H9 (cell line): Measurements from ENCODE around the gene PCSK2. TPM values are rescaled to one million over a fixed set of nuclear protein-coding genes. Genes with fewer than 3 reads are reported as not detected.

Experiments
- DNase-seq: peaks from one replicate; pipeline ENCODE4 v3.0.0-alpha.2; 2017
- H2AFZ ChIP-seq: one replicate; pipeline ENCODE4 v1.6.1; 2013; ENCODE audit warnings: mild to moderate bottlenecking, low read length, control low read depth, moderate library complexity
- H2AK5ac ChIP-seq: 2 replicates; pipeline ENCODE4 v1.6.1; 2013; ENCODE audit warnings: low read length, control low read depth, mixed read lengths; ENCODE audit not compliant: insufficient read length
- H2BK120ac ChIP-seq: one replicate; pipeline ENCODE4 v1.6.1; 2013; ENCODE audit warnings: low read depth, mild to moderate bottlenecking, low read length, control low read depth, inconsistent platforms; ENCODE audit not compliant: poor library complexity, severe bottlenecking
- H2BK12ac ChIP-seq: 2 replicates; pipeline ENCODE4 v1.6.1; 2013; ENCODE audit warnings: low read length, control low read depth, mixed read lengths, low read depth; ENCODE audit not compliant: insufficient read length
- H2BK15ac ChIP-seq: 2 replicates; pipeline ENCODE4 v1.6.1; 2013; ENCODE audit warnings: low read depth, low read length, control low read depth
- H2BK20ac ChIP-seq: one replicate; pipeline ENCODE4 v1.6.1; 2013; ENCODE audit warnings: low read depth, mild to moderate bottlenecking, low read length, control low read depth, inconsistent platforms; ENCODE audit not compliant: poor library complexity, severe bottlenecking
- H2BK5ac ChIP-seq: 2 replicates; pipeline ENCODE4 v1.6.1; 2013; ENCODE audit warnings: low read length, control low read depth, mixed read lengths; ENCODE audit not compliant: insufficient read length
- H3K14ac ChIP-seq: 2 replicates; pipeline ENCODE4 v1.6.1; 2013; ENCODE audit warnings: low read length, control low read depth; ENCODE audit not compliant: insufficient read depth
- H3K18ac ChIP-seq: 2 replicates; pipeline ENCODE4 v1.6.1; 2013; ENCODE audit warnings: low read depth, mild to moderate bottlenecking, mixed read lengths, low read length, control low read depth; ENCODE audit not compliant: insufficient read length
- H3K23ac ChIP-seq: 2 replicates; pipeline ENCODE4 v1.6.1; 2013; ENCODE audit warnings: low read length, control low read depth, mixed read lengths, low read depth; ENCODE audit not compliant: insufficient read length
- H3K23me2 ChIP-seq: 2 replicates; pipeline ENCODE4 v1.6.1; 2013; ENCODE audit warnings: low read depth, mild to moderate bottlenecking, mixed read lengths, low read length, control low read depth; ENCODE audit not compliant: insufficient read length, poor library complexity, severe bottlenecking
- H3K27ac ChIP-seq: 2 replicates; pipeline ENCODE4 v1.5.1; 2013; ENCODE audit warnings: low read length, control low read depth, mixed read lengths, low read depth; ENCODE audit not compliant: insufficient read length
- H3K27me3 ChIP-seq: 2 replicates; pipeline ENCODE4 v1.6.1; 2013; ENCODE audit warnings: low read length, control low read depth, inconsistent platforms; ENCODE audit not compliant: insufficient read depth
- H3K4ac ChIP-seq: 2 replicates; pipeline ENCODE4 v1.6.1; 2013; ENCODE audit warnings: low read depth, mild to moderate bottlenecking, control low read depth, inconsistent platforms, low read length, moderate library complexity
- H3K4me1 ChIP-seq: 2 replicates; pipeline ENCODE4 v1.6.1; 2013; ENCODE audit warnings: low read length, control low read depth, inconsistent platforms; ENCODE audit not compliant: insufficient read depth
- H3K4me2 ChIP-seq: 2 replicates; pipeline ENCODE4 v1.6.1; 2013; ENCODE audit warnings: low read length, control low read depth, mixed read lengths; ENCODE audit not compliant: insufficient read length, insufficient read depth
- H3K56ac ChIP-seq: 2 replicates; pipeline ENCODE4 v1.6.1; 2013; ENCODE audit warnings: low read depth, mild to moderate bottlenecking, mixed read lengths, low read length, control low read depth; ENCODE audit not compliant: insufficient read length
- H3K79me1 ChIP-seq: 2 replicates; pipeline ENCODE4 v1.6.1; 2013; ENCODE audit warnings: low read depth, mild to moderate bottlenecking, moderate library complexity, low read length, control low read depth, inconsistent platforms; ENCODE audit not compliant: insufficient read depth, poor library complexity, severe bottlenecking
- H3K79me2 ChIP-seq: 2 replicates; pipeline ENCODE4 v1.6.1; 2013; ENCODE audit warnings: low read length, control low read depth, inconsistent platforms; ENCODE audit not compliant: insufficient read depth
- H3K9ac ChIP-seq: 2 replicates; pipeline ENCODE4 v1.6.1; 2013; ENCODE audit warnings: low read length, control low read depth, mixed read lengths; ENCODE audit not compliant: insufficient read length; ENCODE audit errors: extremely low read depth
- H3K9me3 ChIP-seq: one replicate; pipeline ENCODE4 v1.6.1; 2013; ENCODE audit warnings: low read depth, low read length, inconsistent platforms; ENCODE audit not compliant: control insufficient read depth
- H3T11ph ChIP-seq: one replicate; pipeline ENCODE4 v1.6.1; 2013; ENCODE audit warnings: mild to moderate bottlenecking, low read length, control low read depth, inconsistent platforms
- H4K20me1 ChIP-seq: one replicate; pipeline ENCODE4 v1.6.1; 2013; ENCODE audit not compliant: control insufficient read depth, insufficient read length, insufficient read depth
- H4K5ac ChIP-seq: 2 replicates; pipeline ENCODE4 v1.6.1; 2013; ENCODE audit warnings: low read depth, mild to moderate bottlenecking, mixed read lengths, low read length, control low read depth; ENCODE audit not compliant: insufficient read length
- H4K8ac ChIP-seq: replicated peaks from 2 replicates; pipeline ENCODE4 v1.6.1; 2013; ENCODE audit warnings: low read length, control low read depth, mixed read lengths, low read depth; ENCODE audit not compliant: insufficient read length
- H4K91ac ChIP-seq: 2 replicates; pipeline ENCODE4 v1.6.1; 2013; ENCODE audit warnings: low read depth, mild to moderate bottlenecking, moderate library complexity, mixed read lengths, low read length, control low read depth; ENCODE audit not compliant: insufficient read length
- H3K27ac Mint-ChIP-seq, 3 experiments: 2 replicates in 2 of 3; 3 replicates in 1 of 3; pipeline ENCODE4 v1.8.0; 2020 to 2021; ENCODE audit warnings: mixed read lengths in 3 of 3, mild to moderate bottlenecking in 1 of 3, moderate library complexity in 1 of 3
- H3K27me3 Mint-ChIP-seq: 2 replicates; pipeline ENCODE4 v1.8.0; 2021; ENCODE audit warnings: low read depth, mild to moderate bottlenecking, moderate library complexity, mixed read lengths
- H3K36me3 Mint-ChIP-seq, 3 experiments: 2 replicates in 2 of 3; 3 replicates in 1 of 3; pipeline ENCODE4 v1.8.0; 2020 to 2021; ENCODE audit warnings: low read depth in 3 of 3, mixed read lengths in 3 of 3; ENCODE audit not compliant: insufficient read depth in 1 of 3
- H3K4me1 Mint-ChIP-seq, 2 experiments: 2 replicates each; pipeline ENCODE4 v1.8.0; 2020; ENCODE audit warnings: mixed read lengths in 2 of 2
- H3K4me3 Mint-ChIP-seq, 2 experiments: 2 replicates in 1 of 2; 3 replicates in 1 of 2; pipeline ENCODE4 v1.8.0; 2020 to 2021; ENCODE audit warnings: mild to moderate bottlenecking in 2 of 2, mixed read lengths in 2 of 2, moderate library complexity in 1 of 2
- H3K9me3 Mint-ChIP-seq, 2 experiments: 2 replicates in 1 of 2; 3 replicates in 1 of 2; pipeline ENCODE4 v1.8.0; 2020; ENCODE audit warnings: mild to moderate bottlenecking in 2 of 2, mixed read lengths in 2 of 2, moderate library complexity in 1 of 2
- CTCF ChIP-seq: fragments of 200-600 bp; sonication (generic); conservative IDR thresholded peaks from 3 replicates; pipeline ENCODE4 v1.8.0; 2021; ENCODE audit warnings: antibody characterized with exemption, mild to moderate bottlenecking
- total RNA-seq: library from RNA; stranded (reverse); gene quantifications from 2 replicates; pipeline ENCODE4 v1.2.1, GENCODE V29; 2021

PCSK2 gene
- total RNA-seq, 1 experiment from 2014 or later, result 2.8 TPM

GRCh38 chr20:17529586-17529985 lies 302.7 kb downstream of the PCSK2 start:
- Histone ChIP-seq H3K9ac (no peak overlapping the region), H3K4me2 (no peak overlapping the region), H3K9me3 (no peaks in the 10 kb centered on the region), H2BK5ac (no peak overlapping the region), H3K4ac (no peak overlapping the region), H2BK20ac (no peak overlapping the region), H3K56ac (no peak overlapping the region), H3K18ac (no peak overlapping the region), H3K14ac (no peak overlapping the region), H4K8ac (no peak overlapping the region), H2BK15ac (no peak overlapping the region), H3T11ph (no peak overlapping the region), H3K79me1 (no peaks in the 10 kb centered on the region), H4K20me1 (no peaks in the 10 kb centered on the region), H3K27me3 (no peaks in the 10 kb centered on the region), H3K23ac (no peak overlapping the region), H2AFZ (no peak overlapping the region), H3K23me2 (no peaks in the 10 kb centered on the region), H3K4me1 (peaks cover 5% of the 10 kb centered on the region; the same call in 1 of the 2 replicates), H2BK120ac (no peak overlapping the region), H3K79me2 (no peaks in the 10 kb centered on the region), H4K91ac (no peak overlapping the region), H2BK12ac (no peak overlapping the region), H2AK5ac (no peak overlapping the region), H4K5ac (no peak overlapping the region), H3K27ac (no peak overlapping the region)
- no peak overlapping the region for H3K4me3 Mint-ChIP-seq
- H3K27me3 Mint-ChIP-seq, result peaks cover 16% of the 10 kb centered on the region
- H3K27ac Mint-ChIP-seq, result no peak overlapping the region
- H3K4me1 Mint-ChIP-seq, result peaks cover 27 to 30% of the 10 kb centered on the region in 2 experiments
- H3K36me3 Mint-ChIP-seq, result no peaks in the 10 kb centered on the region; a peak in 2 of 7 replicates
- TF ChIP-seq CTCF, result no peak
- H3K9me3 Mint-ChIP-seq, result no peaks in the 10 kb centered on the region
- DNase-seq, result no peak
